ENCODE results near the gene HES2. TPM values are rescaled to one million over a fixed set of nuclear protein-coding genes. Genes with fewer than 3 reads are reported as not detected.

Gene HES2
- total and polyA plus RNA-seq, 2 experiments from 2014 or later = 1.6 to 2.1 TPM

DNA sequence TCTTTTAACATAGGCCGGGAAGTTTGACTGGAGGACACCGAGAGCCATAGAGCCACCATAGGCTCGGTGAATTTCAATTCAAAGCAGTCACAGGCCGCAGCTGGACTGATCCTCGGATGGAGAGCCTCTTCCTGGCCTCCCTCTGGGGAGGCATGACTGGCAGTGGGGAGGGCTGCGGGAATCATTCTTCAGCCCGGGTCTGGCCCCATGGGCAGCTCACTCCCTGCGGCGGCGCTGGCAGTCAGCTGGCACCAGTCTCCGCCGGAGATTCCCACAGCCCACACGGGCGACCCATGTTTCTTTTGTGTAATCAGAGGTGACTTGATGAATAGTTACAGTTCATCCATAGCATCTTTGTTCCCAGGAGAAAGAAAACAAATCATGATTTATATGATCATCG, 15.4 kb upstream of the HES2 start (continued):
- TF ChIP-seq, protein P1, sequence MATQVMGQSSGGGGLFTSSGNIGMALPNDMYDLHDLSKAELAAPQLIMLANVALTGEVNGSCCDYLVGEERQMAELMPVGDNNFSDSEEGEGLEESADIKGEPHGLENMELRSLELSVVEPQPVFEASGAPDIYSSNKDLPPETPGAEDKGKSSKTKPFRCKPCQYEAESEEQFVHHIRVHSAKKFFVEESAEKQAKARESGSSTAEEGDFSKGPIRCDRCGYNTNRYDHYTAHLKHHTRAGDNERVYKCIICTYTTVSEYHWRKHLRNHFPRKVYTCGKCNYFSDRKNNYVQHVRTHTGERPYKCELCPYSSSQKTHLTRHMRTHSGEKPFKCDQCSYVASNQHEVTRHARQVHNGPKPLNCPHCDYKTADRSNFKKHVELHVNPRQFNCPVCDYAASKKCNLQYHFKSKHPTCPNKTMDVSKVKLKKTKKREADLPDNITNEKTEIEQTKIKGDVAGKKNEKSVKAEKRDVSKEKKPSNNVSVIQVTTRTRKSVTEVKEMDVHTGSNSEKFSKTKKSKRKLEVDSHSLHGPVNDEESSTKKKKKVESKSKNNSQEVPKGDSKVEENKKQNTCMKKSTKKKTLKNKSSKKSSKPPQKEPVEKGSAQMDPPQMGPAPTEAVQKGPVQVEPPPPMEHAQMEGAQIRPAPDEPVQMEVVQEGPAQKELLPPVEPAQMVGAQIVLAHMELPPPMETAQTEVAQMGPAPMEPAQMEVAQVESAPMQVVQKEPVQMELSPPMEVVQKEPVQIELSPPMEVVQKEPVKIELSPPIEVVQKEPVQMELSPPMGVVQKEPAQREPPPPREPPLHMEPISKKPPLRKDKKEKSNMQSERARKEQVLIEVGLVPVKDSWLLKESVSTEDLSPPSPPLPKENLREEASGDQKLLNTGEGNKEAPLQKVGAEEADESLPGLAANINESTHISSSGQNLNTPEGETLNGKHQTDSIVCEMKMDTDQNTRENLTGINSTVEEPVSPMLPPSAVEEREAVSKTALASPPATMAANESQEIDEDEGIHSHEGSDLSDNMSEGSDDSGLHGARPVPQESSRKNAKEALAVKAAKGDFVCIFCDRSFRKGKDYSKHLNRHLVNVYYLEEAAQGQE (IDR thresholded peaks at IDR 0.05; ENCODE audit: unreplicated experiment) = no peak
- TF ChIP-seq, protein P2, sequence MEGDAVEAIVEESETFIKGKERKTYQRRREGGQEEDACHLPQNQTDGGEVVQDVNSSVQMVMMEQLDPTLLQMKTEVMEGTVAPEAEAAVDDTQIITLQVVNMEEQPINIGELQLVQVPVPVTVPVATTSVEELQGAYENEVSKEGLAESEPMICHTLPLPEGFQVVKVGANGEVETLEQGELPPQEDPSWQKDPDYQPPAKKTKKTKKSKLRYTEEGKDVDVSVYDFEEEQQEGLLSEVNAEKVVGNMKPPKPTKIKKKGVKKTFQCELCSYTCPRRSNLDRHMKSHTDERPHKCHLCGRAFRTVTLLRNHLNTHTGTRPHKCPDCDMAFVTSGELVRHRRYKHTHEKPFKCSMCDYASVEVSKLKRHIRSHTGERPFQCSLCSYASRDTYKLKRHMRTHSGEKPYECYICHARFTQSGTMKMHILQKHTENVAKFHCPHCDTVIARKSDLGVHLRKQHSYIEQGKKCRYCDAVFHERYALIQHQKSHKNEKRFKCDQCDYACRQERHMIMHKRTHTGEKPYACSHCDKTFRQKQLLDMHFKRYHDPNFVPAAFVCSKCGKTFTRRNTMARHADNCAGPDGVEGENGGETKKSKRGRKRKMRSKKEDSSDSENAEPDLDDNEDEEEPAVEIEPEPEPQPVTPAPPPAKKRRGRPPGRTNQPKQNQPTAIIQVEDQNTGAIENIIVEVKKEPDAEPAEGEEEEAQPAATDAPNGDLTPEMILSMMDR (conservative IDR thresholded peaks at IDR 0.05; ENCODE audit: low read depth in 2 of 2) = no peak
- TF ChIP-seq EZH2 (IDR thresholded peaks at IDR 0.05; ENCODE audit: low read depth, unreplicated experiment) (no peak), EZH2phosphoT487 (IDR thresholded peaks at IDR 0.05; ENCODE audit: unreplicated experiment) (no peak)

DNA sequence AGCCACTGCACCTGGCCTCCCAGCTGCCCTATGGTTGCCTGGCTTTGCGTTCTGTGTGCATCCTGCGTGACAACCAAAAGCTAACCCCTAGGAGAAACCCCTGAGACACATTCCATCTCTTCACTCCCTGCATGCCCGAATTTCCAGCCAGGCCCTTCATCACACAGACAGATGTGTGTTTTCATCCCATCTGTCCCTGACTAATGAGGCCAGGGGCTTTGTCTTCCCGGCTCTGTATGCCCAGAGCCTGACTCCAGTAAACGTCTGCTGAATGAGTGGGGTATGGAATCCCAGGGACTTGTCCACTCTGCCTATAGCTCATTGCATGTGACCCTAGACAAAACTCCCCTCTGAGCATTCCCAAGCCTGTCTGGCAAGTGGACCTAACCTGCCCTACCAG, 14.5 kb upstream of the HES2 start:
- Mint-ChIP-seq H3K4me1 (peaks cover 20% of the 10 kb centered on the region), H3K4me3 (no peak overlapping the region), H3K27ac (no peak overlapping the region), H3K27me3 (ENCODE audit: insufficient read depth, low read depth, poor library complexity) (peaks cover 28% of the 10 kb centered on the region), H3K36me3 (ENCODE audit: low read depth) (no peaks in the 10 kb centered on the region), H3K9me3 (no peaks in the 10 kb centered on the region)
- H3K27me3 ChIP-seq (ENCODE audit: insufficient read depth) = peaks cover 6% of the 10 kb centered on the region
- H3K4me2 ChIP-seq = no peak overlapping the region
- no peak for ATAC-seq
- H3K36me3 ChIP-seq (ENCODE audit: insufficient read depth) = no peaks in the 10 kb centered on the region
- TF ChIP-seq, protein P3, sequence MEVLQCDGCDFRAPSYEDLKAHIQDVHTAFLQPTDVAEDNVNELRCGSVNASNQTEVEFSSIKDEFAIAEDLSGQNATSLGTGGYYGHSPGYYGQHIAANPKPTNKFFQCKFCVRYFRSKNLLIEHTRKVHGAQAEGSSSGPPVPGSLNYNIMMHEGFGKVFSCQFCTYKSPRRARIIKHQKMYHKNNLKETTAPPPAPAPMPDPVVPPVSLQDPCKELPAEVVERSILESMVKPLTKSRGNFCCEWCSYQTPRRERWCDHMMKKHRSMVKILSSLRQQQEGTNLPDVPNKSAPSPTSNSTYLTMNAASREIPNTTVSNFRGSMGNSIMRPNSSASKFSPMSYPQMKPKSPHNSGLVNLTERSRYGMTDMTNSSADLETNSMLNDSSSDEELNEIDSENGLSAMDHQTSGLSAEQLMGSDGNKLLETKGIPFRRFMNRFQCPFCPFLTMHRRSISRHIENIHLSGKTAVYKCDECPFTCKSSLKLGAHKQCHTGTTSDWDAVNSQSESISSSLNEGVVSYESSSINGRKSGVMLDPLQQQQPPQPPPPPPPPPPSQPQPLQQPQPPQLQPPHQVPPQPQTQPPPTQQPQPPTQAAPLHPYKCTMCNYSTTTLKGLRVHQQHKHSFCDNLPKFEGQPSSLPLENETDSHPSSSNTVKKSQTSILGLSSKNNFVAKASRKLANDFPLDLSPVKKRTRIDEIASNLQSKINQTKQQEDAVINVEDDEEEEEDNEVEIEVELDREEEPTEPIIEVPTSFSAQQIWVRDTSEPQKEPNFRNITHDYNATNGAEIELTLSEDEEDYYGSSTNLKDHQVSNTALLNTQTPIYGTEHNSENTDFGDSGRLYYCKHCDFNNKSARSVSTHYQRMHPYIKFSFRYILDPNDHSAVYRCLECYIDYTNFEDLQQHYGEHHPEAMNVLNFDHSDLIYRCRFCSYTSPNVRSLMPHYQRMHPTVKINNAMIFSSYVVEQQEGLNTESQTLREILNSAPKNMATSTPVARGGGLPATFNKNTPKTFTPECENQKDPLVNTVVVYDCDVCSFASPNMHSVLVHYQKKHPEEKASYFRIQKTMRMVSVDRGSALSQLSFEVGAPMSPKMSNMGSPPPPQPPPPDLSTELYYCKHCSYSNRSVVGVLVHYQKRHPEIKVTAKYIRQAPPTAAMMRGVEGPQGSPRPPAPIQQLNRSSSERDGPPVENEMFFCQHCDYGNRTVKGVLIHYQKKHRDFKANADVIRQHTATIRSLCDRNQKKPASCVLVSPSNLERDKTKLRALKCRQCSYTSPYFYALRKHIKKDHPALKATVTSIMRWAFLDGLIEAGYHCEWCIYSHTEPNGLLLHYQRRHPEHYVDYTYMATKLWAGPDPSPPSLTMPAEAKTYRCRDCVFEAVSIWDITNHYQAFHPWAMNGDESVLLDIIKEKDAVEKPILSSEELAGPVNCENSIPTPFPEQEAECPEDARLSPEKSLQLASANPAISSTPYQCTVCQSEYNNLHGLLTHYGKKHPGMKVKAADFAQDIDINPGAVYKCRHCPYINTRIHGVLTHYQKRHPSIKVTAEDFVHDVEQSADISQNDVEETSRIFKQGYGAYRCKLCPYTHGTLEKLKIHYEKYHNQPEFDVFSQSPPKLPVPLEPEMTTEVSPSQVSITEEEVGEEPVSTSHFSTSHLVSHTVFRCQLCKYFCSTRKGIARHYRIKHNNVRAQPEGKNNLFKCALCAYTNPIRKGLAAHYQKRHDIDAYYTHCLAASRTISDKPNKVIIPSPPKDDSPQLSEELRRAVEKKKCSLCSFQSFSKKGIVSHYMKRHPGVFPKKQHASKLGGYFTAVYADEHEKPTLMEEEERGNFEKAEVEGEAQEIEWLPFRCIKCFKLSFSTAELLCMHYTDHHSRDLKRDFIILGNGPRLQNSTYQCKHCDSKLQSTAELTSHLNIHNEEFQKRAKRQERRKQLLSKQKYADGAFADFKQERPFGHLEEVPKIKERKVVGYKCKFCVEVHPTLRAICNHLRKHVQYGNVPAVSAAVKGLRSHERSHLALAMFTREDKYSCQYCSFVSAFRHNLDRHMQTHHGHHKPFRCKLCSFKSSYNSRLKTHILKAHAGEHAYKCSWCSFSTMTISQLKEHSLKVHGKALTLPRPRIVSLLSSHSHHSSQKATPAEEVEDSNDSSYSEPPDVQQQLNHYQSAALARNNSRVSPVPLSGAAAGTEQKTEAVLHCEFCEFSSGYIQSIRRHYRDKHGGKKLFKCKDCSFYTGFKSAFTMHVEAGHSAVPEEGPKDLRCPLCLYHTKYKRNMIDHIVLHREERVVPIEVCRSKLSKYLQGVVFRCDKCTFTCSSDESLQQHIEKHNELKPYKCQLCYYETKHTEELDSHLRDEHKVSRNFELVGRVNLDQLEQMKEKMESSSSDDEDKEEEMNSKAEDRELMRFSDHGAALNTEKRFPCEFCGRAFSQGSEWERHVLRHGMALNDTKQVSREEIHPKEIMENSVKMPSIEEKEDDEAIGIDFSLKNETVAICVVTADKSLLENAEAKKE (CRISPR knock-in tag; IDR thresholded peaks at IDR 0.05) = no peak
- TF ChIP-seq ZNF114 (CRISPR knock-in tag; IDR thresholded peaks at IDR 0.05) = no peak
- no peak for TF ChIP-seq POLR2AphosphoS5 (IDR thresholded peaks at IDR 0.05; ENCODE audit: low read depth)
- no peak for TF ChIP-seq CREB1 (CRISPR knock-in tag; IDR thresholded peaks at IDR 0.05; ENCODE audit: low read depth)
- no peak overlapping the region for H2AFZ ChIP-seq
- no peaks in the 10 kb centered on the region for H3K4me1 ChIP-seq (ENCODE audit: insufficient read depth)
- H4K20me1 ChIP-seq (replicated peaks; ENCODE audit: insufficient read depth) = no peaks in the 10 kb centered on the region
- H3F3A ChIP-seq (replicated peaks; ENCODE audit: low read depth) = no peaks in the 10 kb centered on the region
- no peaks in the 10 kb centered on the region for H3K79me2 ChIP-seq (replicated peaks; ENCODE audit: insufficient read depth)
- no peak for DNase-seq (ENCODE audit: low spot score)
- H3K9me2 ChIP-seq (ENCODE audit: insufficient read depth) = no peaks in the 10 kb centered on the region
- H3K27ac ChIP-seq (ENCODE audit: low read depth) = no peak overlapping the region
- H3K4me3 ChIP-seq = no peak overlapping the region
